Esophagus muscularis mucosa (tissue), 4 donors: ENCODE results near the gene TMEM179.

Source experiments
- EP300 ChIP-seq: sonication (generic); formaldehyde crosslinking; IDR thresholded peaks from one replicate; pipeline ENCODE4 v1.6.1; 2017; ENCODE audit warnings: antibody characterized with exemption
- POLR2A ChIP-seq: fragments of 450-650 bp; IDR thresholded peaks from one replicate; pipeline ENCODE4 v1.6.1; 2017; ENCODE audit warnings: antibody characterized with exemption, moderate library complexity, mild to moderate bottlenecking, low read depth
- POLR2AphosphoS5 ChIP-seq, 2 donors: sonication (generic); formaldehyde crosslinking; IDR thresholded peaks; one replicate each; pipeline ENCODE4 v1.6.1; 2017; ENCODE audit warnings: antibody characterized with exemption in 2 of 2
- TF ChIP-seq, protein P1 (sequence below), 3 experiments: fragments of 200-600 bp in 2 of 3; fragments of 450-650 bp in 1 of 3; sonication (generic) in 2 of 3; IDR thresholded peaks; one replicate each; pipeline ENCODE4 v1.5.1; 2017 to 2019; ENCODE audit warnings: antibody characterized with exemption in 3 of 3, mild to moderate bottlenecking in 2 of 3, moderate library complexity in 1 of 3

DNA sequence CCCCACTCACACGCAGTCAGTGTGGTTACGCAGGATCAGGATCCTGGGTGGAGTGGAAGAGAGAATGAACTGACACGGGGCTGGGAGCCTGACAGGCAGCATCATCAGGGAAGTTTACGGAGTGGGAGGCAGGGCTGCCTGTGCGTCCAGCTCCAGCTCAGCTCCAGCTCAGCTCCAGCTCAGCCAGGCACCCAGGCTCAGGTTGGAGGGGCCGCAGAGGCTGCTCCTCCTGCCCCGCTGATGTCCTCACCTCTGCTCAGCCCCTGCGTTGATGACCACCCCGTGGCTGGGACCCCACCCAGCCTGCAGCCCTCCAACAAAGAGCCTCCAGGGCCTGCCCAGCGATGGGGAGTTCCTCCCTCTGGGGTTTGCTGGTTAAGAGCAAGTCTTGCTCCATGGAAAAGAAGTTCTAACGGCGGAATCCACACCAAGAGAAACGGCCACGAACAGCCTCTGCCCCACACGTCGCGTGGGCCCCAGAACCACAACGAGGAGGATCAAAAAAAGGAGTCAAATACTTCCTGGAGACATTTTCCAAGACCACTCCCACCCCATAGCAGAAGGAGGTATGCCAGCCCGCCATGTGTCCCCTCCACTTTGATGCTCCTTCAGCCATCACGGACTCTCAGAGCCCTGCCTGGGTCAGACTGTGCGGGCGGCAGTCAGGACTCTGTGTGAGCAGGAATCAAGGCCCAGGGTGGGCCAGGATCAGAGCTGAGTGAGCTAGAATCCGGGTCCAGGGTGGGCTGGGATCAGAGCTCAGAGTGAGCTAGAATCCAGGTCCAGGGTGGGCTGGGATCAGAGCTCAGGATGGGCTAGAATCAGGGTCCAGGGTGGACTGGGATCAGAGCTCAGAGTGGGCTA lies 42.7 kb downstream of the TMEM179 start:
- TF ChIP-seq, protein P1, sequence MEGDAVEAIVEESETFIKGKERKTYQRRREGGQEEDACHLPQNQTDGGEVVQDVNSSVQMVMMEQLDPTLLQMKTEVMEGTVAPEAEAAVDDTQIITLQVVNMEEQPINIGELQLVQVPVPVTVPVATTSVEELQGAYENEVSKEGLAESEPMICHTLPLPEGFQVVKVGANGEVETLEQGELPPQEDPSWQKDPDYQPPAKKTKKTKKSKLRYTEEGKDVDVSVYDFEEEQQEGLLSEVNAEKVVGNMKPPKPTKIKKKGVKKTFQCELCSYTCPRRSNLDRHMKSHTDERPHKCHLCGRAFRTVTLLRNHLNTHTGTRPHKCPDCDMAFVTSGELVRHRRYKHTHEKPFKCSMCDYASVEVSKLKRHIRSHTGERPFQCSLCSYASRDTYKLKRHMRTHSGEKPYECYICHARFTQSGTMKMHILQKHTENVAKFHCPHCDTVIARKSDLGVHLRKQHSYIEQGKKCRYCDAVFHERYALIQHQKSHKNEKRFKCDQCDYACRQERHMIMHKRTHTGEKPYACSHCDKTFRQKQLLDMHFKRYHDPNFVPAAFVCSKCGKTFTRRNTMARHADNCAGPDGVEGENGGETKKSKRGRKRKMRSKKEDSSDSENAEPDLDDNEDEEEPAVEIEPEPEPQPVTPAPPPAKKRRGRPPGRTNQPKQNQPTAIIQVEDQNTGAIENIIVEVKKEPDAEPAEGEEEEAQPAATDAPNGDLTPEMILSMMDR (IDR thresholded peaks at IDR 0.05) = no peak
- no peak for TF ChIP-seq POLR2A
- no peak for TF ChIP-seq POLR2AphosphoS5 (IDR thresholded peaks at IDR 0.05)
- TF ChIP-seq EP300 = no peak
